Kidney epithelial cell (primary cell): ENCODE results near the gene WRAP73. TPM values are rescaled to one million over a fixed set of nuclear protein-coding genes. Genes with fewer than 3 reads are reported as not detected.

Source experiments
- DNase-seq: peaks from one replicate; pipeline ENCODE4 v3.0.0-alpha.2; 2010; ENCODE audit warnings: low read depth
- H3K27me3 ChIP-seq: 2 replicates; pipeline ENCODE4 v1.6.0; 2011; ENCODE audit warnings: low read length; ENCODE audit not compliant: control insufficient read depth, insufficient read depth
- H3K36me3 ChIP-seq: 2 replicates; pipeline ENCODE4 v1.5.1; 2011; ENCODE audit warnings: low read length; ENCODE audit not compliant: control insufficient read depth, insufficient read depth
- H3K4me3 ChIP-seq: 2 replicates; pipeline ENCODE4 v1.5.1; 2011; ENCODE audit warnings: low read depth, mild to moderate bottlenecking, control low read depth, low read length
- total RNA-seq: library from RNA; depleted of rRNA; stranded (reverse); fragments of >200 nt; gene quantifications from 2 replicates; pipeline ENCODE4 v1.2.3, GENCODE V29; 2015
- TF ChIP-seq, protein P1 (sequence below): IDR thresholded peaks from 2 replicates; pipeline ENCODE4 v1.5.1; 2011; ENCODE audit warnings: mild to moderate bottlenecking, moderate library complexity, low read length, control low read depth, inconsistent platforms; ENCODE audit not compliant: insufficient read depth, poor library complexity, severe bottlenecking

WRAP73 gene
- total RNA-seq, 1 donor from 2014 or later: 35.2 TPM

DNA sequence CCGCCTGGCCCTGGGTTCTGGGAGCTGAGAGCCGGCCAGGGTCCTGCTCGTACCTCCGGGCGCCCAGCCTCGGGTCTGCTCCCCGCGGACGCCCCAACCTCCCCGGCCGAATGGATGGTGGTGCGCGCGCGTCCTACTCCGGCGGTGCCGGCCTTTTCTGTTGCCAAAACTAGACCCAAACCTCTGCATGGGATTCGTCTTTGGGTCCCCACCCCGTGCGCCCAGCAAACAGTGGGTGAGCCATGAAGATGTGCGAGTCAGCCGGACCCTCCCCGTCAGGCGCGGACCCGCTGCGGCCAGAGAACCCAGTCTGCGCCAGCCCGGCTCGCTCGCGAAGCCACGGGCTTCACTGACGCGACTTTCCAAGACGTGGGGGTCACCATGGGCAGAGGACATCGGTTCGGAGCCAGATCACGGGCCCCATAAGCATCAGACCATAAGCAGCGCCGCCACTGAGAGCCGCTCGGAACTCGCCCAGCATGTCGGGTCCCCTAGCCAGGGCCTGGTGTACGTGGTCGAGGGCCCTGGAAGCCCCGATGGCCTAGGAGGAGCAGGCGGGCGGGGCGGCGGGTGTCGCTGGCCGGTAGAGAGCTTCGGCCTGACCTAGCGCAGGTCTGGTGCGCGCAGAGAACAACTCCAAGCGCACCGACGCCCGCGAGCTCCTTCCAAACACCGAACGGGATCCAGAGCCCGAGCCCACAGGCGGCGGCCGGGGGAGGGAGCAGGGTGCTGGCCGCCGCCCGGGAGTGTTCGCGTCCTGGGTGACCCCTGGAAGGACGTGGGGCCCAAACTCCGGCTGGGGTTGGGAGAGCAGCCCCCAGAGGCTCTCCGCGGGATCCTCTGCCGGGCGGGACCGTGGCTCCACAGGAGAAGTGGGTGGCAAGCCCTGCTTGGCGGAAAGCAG lies 1.4 kb upstream of the WRAP73 start:
- Histone ChIP-seq H3K4me3 (no peak overlapping the region), H3K27me3 (peaks cover 55% of the 10 kb centered on the region), H3K36me3 (no peaks in the 10 kb centered on the region)
- DNase-seq: no peak
- TF ChIP-seq, protein P1, sequence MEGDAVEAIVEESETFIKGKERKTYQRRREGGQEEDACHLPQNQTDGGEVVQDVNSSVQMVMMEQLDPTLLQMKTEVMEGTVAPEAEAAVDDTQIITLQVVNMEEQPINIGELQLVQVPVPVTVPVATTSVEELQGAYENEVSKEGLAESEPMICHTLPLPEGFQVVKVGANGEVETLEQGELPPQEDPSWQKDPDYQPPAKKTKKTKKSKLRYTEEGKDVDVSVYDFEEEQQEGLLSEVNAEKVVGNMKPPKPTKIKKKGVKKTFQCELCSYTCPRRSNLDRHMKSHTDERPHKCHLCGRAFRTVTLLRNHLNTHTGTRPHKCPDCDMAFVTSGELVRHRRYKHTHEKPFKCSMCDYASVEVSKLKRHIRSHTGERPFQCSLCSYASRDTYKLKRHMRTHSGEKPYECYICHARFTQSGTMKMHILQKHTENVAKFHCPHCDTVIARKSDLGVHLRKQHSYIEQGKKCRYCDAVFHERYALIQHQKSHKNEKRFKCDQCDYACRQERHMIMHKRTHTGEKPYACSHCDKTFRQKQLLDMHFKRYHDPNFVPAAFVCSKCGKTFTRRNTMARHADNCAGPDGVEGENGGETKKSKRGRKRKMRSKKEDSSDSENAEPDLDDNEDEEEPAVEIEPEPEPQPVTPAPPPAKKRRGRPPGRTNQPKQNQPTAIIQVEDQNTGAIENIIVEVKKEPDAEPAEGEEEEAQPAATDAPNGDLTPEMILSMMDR: no peak

DNA sequence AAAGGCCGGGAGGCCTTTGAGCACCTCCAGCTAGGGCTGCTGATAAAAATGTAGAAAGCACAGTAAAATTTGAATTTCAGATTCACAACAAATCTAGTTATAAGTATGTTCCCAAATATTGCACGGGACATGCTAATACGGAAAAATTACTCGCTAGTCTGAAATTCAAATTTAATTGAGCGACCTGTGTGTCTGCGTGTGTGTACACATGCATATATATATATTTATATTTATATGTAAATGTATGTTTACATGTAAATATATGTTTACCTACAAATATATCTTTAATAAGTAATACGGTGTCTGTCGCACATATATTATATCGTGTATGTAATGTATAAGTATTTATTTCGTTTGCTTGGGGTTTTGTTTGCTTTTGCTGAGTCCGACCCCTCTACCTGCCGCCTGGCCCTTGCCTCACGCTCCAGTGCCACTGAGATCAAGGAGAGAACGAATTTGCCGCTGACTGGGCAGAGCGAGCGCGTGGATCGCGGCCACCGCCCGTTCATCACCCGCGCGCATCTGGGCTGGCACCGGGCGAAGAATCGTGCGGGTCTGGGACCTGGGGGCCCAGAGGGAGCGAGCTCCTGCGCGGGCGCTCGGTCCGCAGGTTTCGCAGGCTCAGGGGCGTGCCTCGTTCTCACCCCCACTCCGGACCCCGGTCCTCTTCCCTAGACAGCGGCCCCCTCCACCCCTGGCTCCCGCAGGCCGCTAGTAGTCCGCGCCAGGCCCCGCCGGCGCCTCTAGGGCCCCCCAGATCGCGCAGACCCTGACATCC lies 534 bp upstream of the WRAP73 start:
- Histone ChIP-seq H3K36me3 (no peaks in the 10 kb centered on the region), H3K27me3 (peaks cover 48% of the 10 kb centered on the region), H3K4me3 (no peak overlapping the region)
- no peak for DNase-seq
- TF ChIP-seq, protein P1: no peak

DNA sequence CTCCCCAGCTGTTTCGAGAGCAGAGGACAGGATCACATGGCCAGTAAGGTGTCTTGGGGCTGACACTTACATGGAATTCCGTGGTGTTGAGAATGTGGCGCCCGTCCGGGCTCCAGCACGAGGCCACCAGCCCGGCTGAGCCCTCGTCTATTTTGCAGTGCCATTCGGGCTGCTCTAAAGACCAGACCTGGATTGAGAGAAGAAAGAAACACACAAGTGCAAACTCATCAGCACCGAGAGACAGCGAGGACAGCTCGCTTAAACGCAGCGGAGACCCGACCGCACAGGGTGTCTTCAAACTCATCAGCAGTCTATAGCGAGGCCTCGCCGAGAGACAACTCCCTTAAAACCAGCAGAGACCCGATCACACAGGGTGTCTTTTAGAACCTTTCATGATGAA lies 3.3 kb downstream of the WRAP73 start:
- H3K27me3 ChIP-seq: peaks cover 13% of the 10 kb centered on the region
- H3K4me3 ChIP-seq: no peak overlapping the region
- TF ChIP-seq, protein P1: no peak
- no peak for DNase-seq
- H3K36me3 ChIP-seq: no peaks in the 10 kb centered on the region

DNA sequence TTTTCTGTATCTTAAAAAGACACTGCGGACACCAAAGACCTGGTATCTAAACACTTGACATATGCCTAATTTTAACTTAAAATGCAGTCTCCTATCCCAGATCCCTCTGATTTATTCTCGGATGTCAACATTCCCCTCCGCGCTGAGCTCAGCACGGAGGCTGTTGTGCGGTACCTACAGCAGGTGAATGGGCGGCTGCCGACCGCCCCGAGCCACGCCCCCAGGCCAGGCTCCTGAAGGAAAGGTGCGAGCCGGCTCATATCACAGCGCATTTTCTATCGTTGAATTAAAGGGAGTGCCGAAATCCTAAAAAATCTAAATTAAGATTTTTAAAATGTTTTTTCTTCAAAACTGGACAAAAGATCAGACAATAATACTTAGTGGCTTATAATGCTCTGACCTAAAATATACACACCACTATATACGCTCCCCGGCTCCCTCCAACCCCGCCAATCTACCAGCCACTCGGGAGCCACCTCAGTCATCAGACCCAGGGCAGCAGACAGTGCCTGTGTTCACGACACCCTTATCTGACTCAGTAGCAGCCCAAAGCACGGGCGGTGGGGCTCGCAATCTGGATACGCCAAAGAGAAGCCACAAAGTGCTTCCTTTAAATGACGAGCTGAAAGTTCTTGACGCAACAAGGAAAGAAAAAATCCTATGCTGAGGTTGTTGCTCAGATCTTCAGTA lies 4.1 kb downstream of the WRAP73 start:
- Histone ChIP-seq H3K36me3 (no peaks in the 10 kb centered on the region), H3K4me3 (no peak overlapping the region), H3K27me3 (peaks cover 5% of the 10 kb centered on the region)
- DNase-seq: no peak
- TF ChIP-seq, protein P1: no peak

DNA sequence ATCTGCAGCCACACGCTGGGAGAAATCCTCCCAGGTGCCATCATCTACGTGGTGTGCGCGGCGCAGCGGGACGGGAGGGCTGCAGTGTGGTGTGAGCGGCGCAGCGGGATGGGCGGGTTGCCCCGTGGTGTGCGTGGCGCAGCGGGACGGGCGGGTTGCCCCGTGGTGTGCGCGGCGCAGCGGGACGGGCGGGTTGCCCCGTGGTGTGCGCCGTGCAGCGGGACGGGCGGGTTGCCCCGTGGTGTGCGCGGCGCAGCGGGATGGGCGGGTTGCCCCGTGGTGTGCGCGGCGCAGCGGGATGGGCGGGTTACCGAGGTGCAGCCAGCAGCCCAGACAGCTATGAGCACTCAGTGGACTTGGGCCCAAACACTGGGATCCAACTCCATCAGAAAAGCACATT lies 4.7 kb downstream of the WRAP73 start:
- Histone ChIP-seq H3K27me3 (no peaks in the 10 kb centered on the region), H3K4me3 (no peak overlapping the region), H3K36me3 (no peaks in the 10 kb centered on the region)
- no peak for DNase-seq
- TF ChIP-seq, protein P1: no peak
